ENCODE measurements around the gene PRF1.

DNA sequence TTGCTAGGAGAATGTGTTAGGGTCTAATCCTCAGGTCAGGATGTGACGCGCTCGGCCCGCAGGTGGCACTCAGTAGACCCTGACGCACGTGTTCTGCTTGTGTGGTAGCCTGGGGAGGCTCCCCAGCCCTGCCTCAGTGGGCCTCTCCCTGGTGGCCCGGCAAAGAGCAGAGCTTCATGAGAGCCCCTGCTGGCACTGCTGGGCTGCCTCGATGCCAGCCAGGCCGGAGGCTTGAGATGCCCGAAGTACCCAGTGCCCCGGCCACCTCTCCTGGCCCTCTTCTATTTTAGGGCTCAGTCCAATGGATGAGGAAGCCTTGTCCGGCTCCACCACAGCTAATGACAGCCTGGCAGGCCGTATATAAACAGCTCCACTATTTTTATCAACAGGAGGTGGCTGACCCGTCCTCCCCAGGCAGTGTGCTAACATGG lies 42.0 kb downstream of the PRF1 start:
- TF ChIP-seq, protein P1, sequence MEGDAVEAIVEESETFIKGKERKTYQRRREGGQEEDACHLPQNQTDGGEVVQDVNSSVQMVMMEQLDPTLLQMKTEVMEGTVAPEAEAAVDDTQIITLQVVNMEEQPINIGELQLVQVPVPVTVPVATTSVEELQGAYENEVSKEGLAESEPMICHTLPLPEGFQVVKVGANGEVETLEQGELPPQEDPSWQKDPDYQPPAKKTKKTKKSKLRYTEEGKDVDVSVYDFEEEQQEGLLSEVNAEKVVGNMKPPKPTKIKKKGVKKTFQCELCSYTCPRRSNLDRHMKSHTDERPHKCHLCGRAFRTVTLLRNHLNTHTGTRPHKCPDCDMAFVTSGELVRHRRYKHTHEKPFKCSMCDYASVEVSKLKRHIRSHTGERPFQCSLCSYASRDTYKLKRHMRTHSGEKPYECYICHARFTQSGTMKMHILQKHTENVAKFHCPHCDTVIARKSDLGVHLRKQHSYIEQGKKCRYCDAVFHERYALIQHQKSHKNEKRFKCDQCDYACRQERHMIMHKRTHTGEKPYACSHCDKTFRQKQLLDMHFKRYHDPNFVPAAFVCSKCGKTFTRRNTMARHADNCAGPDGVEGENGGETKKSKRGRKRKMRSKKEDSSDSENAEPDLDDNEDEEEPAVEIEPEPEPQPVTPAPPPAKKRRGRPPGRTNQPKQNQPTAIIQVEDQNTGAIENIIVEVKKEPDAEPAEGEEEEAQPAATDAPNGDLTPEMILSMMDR (IDR thresholded peaks at IDR 0.05), result no peak
- TF ChIP-seq EZH2 (IDR thresholded peaks at IDR 0.05; ENCODE audit: borderline replicate concordance, insufficient read depth, low read depth, low read length, poor library complexity, severe bottlenecking), result no peak
